Esophagus (tissue), 2 donors: ENCODE data around the gene TMEM131L. TPM values are rescaled to one million over a fixed set of nuclear protein-coding genes. Genes with fewer than 3 reads are reported as not detected.

ENCODE experiments used
- H3K27ac ChIP-seq, 2 donors: one replicate each; pipeline ENCODE4 v1.5.1; 2013; ENCODE audit warnings: low read depth in 2 of 2, mild to moderate bottlenecking in 2 of 2, inconsistent platforms in 1 of 2, low read length in 1 of 2, moderate library complexity in 1 of 2
- H3K27me3 ChIP-seq, 2 donors: one replicate each; pipeline ENCODE4 v1.6.1; 2013; ENCODE audit warnings: low read length in 2 of 2, control low read depth in 1 of 2, mild to moderate bottlenecking in 1 of 2; ENCODE audit not compliant: insufficient read depth in 2 of 2, control insufficient read depth in 1 of 2
- H3K36me3 ChIP-seq, 2 donors: one replicate each; pipeline ENCODE4 v1.6.1; 2013; ENCODE audit warnings: low read length in 1 of 2; ENCODE audit not compliant: control insufficient read depth in 2 of 2, insufficient read depth in 2 of 2
- H3K4me1 ChIP-seq, 2 donors: one replicate each; pipeline ENCODE4 v1.6.1; 2013; ENCODE audit warnings: low read length in 1 of 2; ENCODE audit not compliant: control insufficient read depth in 2 of 2, insufficient read depth in 2 of 2
- H3K4me3 ChIP-seq, 2 donors: one replicate each; pipeline ENCODE4 v1.5.1; 2013; ENCODE audit warnings: low read length in 2 of 2, mild to moderate bottlenecking in 2 of 2, low read depth in 1 of 2, moderate library complexity in 1 of 2
- H3K9me3 ChIP-seq, 2 donors: one replicate each; pipeline ENCODE4 v1.6.1; 2013; ENCODE audit warnings: mild to moderate bottlenecking in 2 of 2, low read depth in 1 of 2, low read length in 1 of 2, moderate library complexity in 1 of 2; ENCODE audit not compliant: control insufficient read depth in 2 of 2, insufficient read depth in 1 of 2
- WGBS, 2 donors: extraction: QIAGEN DNeasy Blood & Tissue Kit; methylation state at CpG; one replicate each; pipeline ENCODE4 v1.1.7; 2013; 5-methylcytosine and 5-hydroxymethylcytosine counted together
- polyA plus RNA-seq, 2 donors: library from polyadenylated mRNA; stranded (reverse); fragments of 200-250 nt; gene quantifications; one replicate each; pipeline ENCODE4 v1.2.3, GENCODE V29; 2013
- donor health status: healthy with polysubstance abuse.
- donor health status: Bipolar disorder and iron deficiency.

The TMEM131L gene
- polyA plus RNA-seq, 2 donors: 3.4 to 4.0 TPM

DNA sequence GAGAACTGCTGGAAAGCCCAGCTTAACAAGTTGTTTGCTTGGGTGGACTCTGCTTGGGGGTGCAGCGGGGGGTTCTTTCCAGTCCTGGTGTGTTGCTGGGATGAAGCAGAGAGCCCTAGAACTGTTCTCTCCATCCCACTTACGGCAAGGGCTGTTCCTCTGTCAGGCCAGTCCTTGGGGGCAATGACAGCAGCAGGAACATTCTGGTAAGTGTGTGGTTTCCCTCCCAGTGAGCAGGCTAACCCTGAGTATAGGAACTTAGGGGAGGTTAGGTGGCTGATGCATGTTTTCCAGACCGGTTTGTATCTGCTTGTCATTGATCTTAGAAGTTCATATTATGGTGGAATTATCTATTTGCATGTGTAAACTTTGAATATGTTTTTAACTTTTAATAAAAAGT lies 171.0 kb downstream of the TMEM131L start:
- H3K36me3 ChIP-seq: peaks cover 0 to 12% of the 10 kb centered on the region in 2 donors

DNA sequence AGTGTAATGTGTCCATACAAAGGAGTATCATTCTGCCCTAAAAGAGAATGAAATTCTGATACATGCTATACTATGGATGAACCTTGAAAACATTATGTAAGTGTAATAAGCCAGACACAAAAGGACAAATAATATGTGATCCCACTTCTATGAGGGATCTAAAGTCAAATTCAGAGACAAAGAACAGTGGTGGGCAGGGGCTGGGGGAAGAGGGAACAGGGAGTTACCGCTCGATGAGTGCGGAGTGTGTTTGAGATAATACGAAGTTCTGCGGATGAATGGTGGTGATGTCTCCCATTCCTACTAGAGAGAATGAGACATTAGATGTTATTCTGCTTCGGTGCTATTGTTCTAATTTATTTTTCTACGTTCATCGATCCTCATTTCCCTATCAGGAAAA lies 171.9 kb downstream of the TMEM131L start:
- 93 to 95% methylated on average over 8 of the region's 8 CpGs for WGBS, 2 donors
- Histone ChIP-seq H3K9me3 (no peaks in the 10 kb centered on the region), H3K4me3 (no peak overlapping the region), H3K36me3 (peaks cover 0 to 12% of the 10 kb centered on the region in 2 donors), H3K27ac (no peak overlapping the region), H3K27me3 (no peaks in the 10 kb centered on the region), H3K4me1 (no peaks in the 10 kb centered on the region)

More for the DNA sequence above, 171.0 kb downstream of the TMEM131L start:
- no peaks in the 10 kb centered on the region for H3K27me3 ChIP-seq
- 86 to 89% methylated on average over 3 of the region's 3 CpGs for WGBS, 2 donors
- no peaks in the 10 kb centered on the region for H3K4me1 ChIP-seq
- no peak overlapping the region for H3K4me3 ChIP-seq
- no peak overlapping the region for H3K27ac ChIP-seq
- no peaks in the 10 kb centered on the region for H3K9me3 ChIP-seq

DNA sequence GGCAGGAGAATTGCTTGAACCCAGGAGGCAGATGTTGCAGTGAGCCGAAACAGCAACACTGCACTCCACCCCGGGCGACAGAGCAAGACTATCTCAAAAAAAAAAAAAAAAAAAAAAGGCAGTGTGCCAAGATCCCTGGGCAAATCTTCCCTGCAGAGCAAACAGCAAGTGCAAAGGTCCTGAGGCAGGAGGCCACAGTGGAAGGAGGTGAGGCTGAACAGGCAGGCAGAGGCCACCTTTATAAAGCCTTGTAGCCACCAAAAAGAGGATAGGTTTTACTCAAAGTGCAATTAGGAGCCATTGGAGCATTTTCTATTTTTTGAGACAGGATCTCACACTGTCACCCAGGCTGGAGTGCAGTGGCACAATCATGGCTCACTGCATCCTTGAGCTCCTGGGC lies 172.8 kb downstream of the TMEM131L start:
- 79 to 95% methylated on average over 3 of the region's 3 CpGs for WGBS, 2 donors
- no peak overlapping the region for H3K27ac ChIP-seq
- H3K4me1 ChIP-seq: no peaks in the 10 kb centered on the region
- H3K4me3 ChIP-seq: no peak overlapping the region
- no peaks in the 10 kb centered on the region for H3K27me3 ChIP-seq
- H3K36me3 ChIP-seq: peaks cover 0 to 12% of the 10 kb centered on the region in 2 donors
- no peaks in the 10 kb centered on the region for H3K9me3 ChIP-seq

GRCh38 chr4:153639833-153640802 lies 174.0 kb downstream of the TMEM131L start:
- Histone ChIP-seq H3K27me3 (no peaks in the 10 kb centered on the region), H3K4me3 (no peak overlapping the region), H3K27ac (no peak overlapping the region), H3K9me3 (peaks cover 0 to under 1% of the 10 kb centered on the region in 2 donors), H3K36me3 (peaks cover 0 to 12% of the 10 kb centered on the region in 2 donors), H3K4me1 (no peaks in the 10 kb centered on the region)
- WGBS, 2 donors: 85% methylated on average over 23 of the region's 23 CpGs

DNA sequence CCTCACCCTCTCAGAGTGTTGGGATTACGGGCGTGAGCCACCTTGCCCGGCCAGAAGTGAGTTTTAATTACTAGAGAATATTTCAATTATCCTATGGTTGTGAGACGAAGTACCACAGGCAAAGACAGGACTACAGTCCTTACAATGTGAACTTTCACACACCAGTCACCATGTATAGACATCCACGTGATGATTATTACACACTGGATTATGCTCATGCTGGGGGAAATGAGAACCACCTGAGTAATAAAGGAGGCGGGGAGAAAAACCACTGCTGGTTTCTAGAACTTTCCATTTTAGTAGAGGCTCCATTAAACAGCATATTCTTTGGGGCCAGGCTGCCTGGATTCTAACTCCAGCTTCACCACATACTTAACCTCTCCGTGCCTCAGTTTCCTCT lies 175.4 kb downstream of the TMEM131L start:
- Histone ChIP-seq H3K27me3 (no peaks in the 10 kb centered on the region), H3K9me3 (peaks cover 0 to 2% of the 10 kb centered on the region in 2 donors), H3K4me3 (no peak overlapping the region), H3K36me3 (peaks cover 0 to 6% of the 10 kb centered on the region in 2 donors), H3K27ac (no peak overlapping the region), H3K4me1 (no peaks in the 10 kb centered on the region)
- 79% methylated on average over 7 of the region's 7 CpGs for WGBS, 2 donors

- no peaks in the 10 kb centered on the region for H3K36me3 ChIP-seq
- H3K9me3 ChIP-seq: peaks cover 0 to 2% of the 10 kb centered on the region in 2 donors
- no peaks in the 10 kb centered on the region for H3K27me3 ChIP-seq
- no peaks in the 10 kb centered on the region for H3K4me1 ChIP-seq
- H3K4me3 ChIP-seq: no peak overlapping the region
- H3K27ac ChIP-seq: no peak overlapping the region
- 79% methylated on average over 9 of the region's 9 CpGs for WGBS, 2 donors
Observed at GRCh38 chr4:153643406-153644383, 177.5 kb downstream of the TMEM131L start.

GRCh38 chr4:153645183-153645582 lies 179.0 kb downstream of the TMEM131L start:
- Histone ChIP-seq H3K4me1 (no peaks in the 10 kb centered on the region), H3K27me3 (no peaks in the 10 kb centered on the region), H3K27ac (no peak overlapping the region), H3K9me3 (peaks cover 0 to 2% of the 10 kb centered on the region in 2 donors), H3K36me3 (no peaks in the 10 kb centered on the region), H3K4me3 (no peak overlapping the region)
- 81 to 86% methylated on average over 1 of the region's 1 CpG for WGBS, 2 donors

DNA sequence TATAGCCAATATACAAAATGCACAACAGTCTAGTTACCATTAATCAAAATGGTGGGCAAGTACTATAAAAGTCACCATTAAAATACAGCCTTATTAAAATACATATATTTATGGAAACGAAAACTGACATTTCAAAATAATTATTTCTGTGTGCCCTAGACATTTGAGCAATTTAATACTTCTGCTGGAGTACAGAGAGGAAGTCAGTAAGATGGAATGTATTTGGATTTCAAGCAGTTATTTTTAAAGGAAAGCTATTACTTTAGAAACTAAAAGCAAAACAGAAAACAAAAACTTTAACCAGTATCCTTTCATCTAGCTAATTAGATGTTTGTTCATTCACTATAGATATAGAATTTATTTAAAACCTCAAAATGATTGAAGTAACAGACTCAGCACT lies 180.1 kb downstream of the TMEM131L start:
- WGBS, 2 donors: 66 to 78% methylated on average over 1 of the region's 1 CpG
- no peaks in the 10 kb centered on the region for H3K4me1 ChIP-seq

DNA sequence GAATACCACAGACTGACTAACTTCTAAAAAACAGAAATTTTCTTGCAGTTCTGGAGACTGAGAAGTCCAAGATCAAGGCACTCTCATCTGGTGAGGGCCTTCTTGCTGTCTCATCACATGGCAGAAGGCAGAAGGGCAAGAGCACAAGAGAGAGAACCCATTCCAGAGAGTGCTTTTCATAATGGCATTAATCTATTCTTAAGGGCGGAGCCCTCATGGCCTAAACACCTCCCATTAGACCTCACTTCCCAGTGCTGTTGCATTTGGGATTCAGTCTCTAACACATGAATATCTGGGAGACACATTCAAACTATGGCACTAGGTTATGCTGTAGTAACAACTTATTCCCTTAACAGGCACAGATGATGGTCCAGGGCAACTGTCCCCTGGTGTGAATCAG lies 180.8 kb downstream of the TMEM131L start:
- no peak overlapping the region for H3K4me3 ChIP-seq
- H3K9me3 ChIP-seq: peaks cover 0 to 2% of the 10 kb centered on the region in 2 donors
- no peaks in the 10 kb centered on the region for H3K36me3 ChIP-seq
- WGBS, 2 donors: 95 to 96% methylated on average over 1 of the region's 1 CpG
- no peaks in the 10 kb centered on the region for H3K4me1 ChIP-seq
- no peaks in the 10 kb centered on the region for H3K27me3 ChIP-seq
- no peak overlapping the region for H3K27ac ChIP-seq

More for the DNA sequence above, 180.1 kb downstream of the TMEM131L start:
- H3K27me3 ChIP-seq: no peaks in the 10 kb centered on the region
- peaks cover 0 to 2% of the 10 kb centered on the region in 2 donors for H3K9me3 ChIP-seq
- H3K27ac ChIP-seq: no peak overlapping the region
- H3K4me3 ChIP-seq: no peak overlapping the region
- H3K36me3 ChIP-seq: no peaks in the 10 kb centered on the region
